Measurements from ENCODE around the gene ALKBH7.
"Not testable (repeated sequence)": the region's sequence is repeated elsewhere in the genome, so short reads cannot be mapped to it uniquely, and the experiment has no call there.

Gene ALKBH7

GRCh38 chr19:6333439-6333838 lies 39.2 kb upstream of the ALKBH7 start, which contains the start of gene ACER1:
Gene ACER1, minus strand, starts transcription at chr19:6333612. Its CDS starts 61 bp downstream, at chr19:6333551.
- H3K27ac ChIP-seq = no peak within 1 kb of the TSS
- H3K4me3 ChIP-seq (IDR thresholded peaks at IDR 0.05; ENCODE audit: insufficient read depth, low read depth, low read length) = no peak within 1 kb of the TSS
- no peak within 1 kb of the TSS for H2AFZ ChIP-seq (ENCODE audit: low read depth)
- H3K9ac ChIP-seq = no peak within 1 kb of the TSS
- H3K4me2 ChIP-seq = no peak within 1 kb of the TSS
- H3K36me3 ChIP-seq (ENCODE audit: insufficient read depth) = no peaks in the 10 kb centered on the region
- no peak for TF ChIP-seq CTCF (conservative IDR thresholded peaks at IDR 0.05; ENCODE audit: low read depth, low read length)
- no peaks in the 10 kb centered on the region for H3K79me2 ChIP-seq (ENCODE audit: insufficient read depth, low read depth)
- no peaks in the 10 kb centered on the region for H3K27me3 ChIP-seq (ENCODE audit: insufficient read depth, low read depth)
- no peaks in the 10 kb centered on the region for H4K20me1 ChIP-seq (ENCODE audit: insufficient read depth)
- no peaks in the 10 kb centered on the region for H3K4me1 ChIP-seq (ENCODE audit: low read depth, poor library complexity, severe bottlenecking)

GRCh38 chr19:6334490-6335285 lies 37.9 kb upstream of the ALKBH7 start:
- Histone ChIP-seq H3K9ac (no peak overlapping the region), H3K27me3 (ENCODE audit: insufficient read depth, low read depth) (no peaks in the 10 kb centered on the region), H3K36me3 (ENCODE audit: insufficient read depth) (no peaks in the 10 kb centered on the region), H2AFZ (ENCODE audit: low read depth) (no peak overlapping the region), H3K4me2 (no peak overlapping the region), H3K4me3 (IDR thresholded peaks at IDR 0.05; ENCODE audit: insufficient read depth, low read depth, low read length) (no peak overlapping the region), H3K4me1 (ENCODE audit: low read depth, poor library complexity, severe bottlenecking) (no peaks in the 10 kb centered on the region), H3K79me2 (ENCODE audit: insufficient read depth, low read depth) (no peaks in the 10 kb centered on the region), H4K20me1 (ENCODE audit: insufficient read depth) (no peaks in the 10 kb centered on the region), H3K27ac (no peak overlapping the region)
- no peak for TF ChIP-seq CTCF (conservative IDR thresholded peaks at IDR 0.05; ENCODE audit: low read depth, low read length)

GRCh38 chr19:6340493-6341201 lies 31.9 kb upstream of the ALKBH7 start:
- no peak for TF ChIP-seq CTCF (conservative IDR thresholded peaks at IDR 0.05; ENCODE audit: low read depth, low read length)
- H3K27ac ChIP-seq = no peak overlapping the region
- H3K4me3 ChIP-seq (IDR thresholded peaks at IDR 0.05; ENCODE audit: insufficient read depth, low read depth, low read length) = no peak overlapping the region

GRCh38 chr19:6343462-6343861 lies 29.1 kb upstream of the ALKBH7 start:
- Histone ChIP-seq H2AFZ (ENCODE audit: low read depth) (peak overlapping the region; percentile 28; the same call in 1 of the 2 replicates), H3K79me2 (ENCODE audit: insufficient read depth, low read depth) (no peaks in the 10 kb centered on the region), H3K27me3 (ENCODE audit: insufficient read depth, low read depth) (no peaks in the 10 kb centered on the region; the same call in 1 of the 2 replicates), H3K9ac (no peak overlapping the region), H3K36me3 (ENCODE audit: insufficient read depth) (no peaks in the 10 kb centered on the region), H4K20me1 (ENCODE audit: insufficient read depth) (no peaks in the 10 kb centered on the region), H3K27ac (no peak overlapping the region), H3K4me3 (IDR thresholded peaks at IDR 0.05; ENCODE audit: insufficient read depth, low read depth, low read length) (no peak overlapping the region), H3K4me2 (no peak overlapping the region), H3K4me1 (ENCODE audit: low read depth, poor library complexity, severe bottlenecking) (no peaks in the 10 kb centered on the region)
- TF ChIP-seq CTCF (conservative IDR thresholded peaks at IDR 0.05; ENCODE audit: low read depth, low read length) = no peak

More at GRCh38 chr19:6340493-6341201, 31.9 kb upstream of the ALKBH7 start:
- Histone ChIP-seq H3K79me2 (ENCODE audit: insufficient read depth, low read depth) (no peaks in the 10 kb centered on the region), H4K20me1 (ENCODE audit: insufficient read depth) (no peaks in the 10 kb centered on the region), H3K9ac (no peak overlapping the region), H2AFZ (ENCODE audit: low read depth) (no peak overlapping the region), H3K36me3 (ENCODE audit: insufficient read depth) (no peaks in the 10 kb centered on the region), H3K27me3 (ENCODE audit: insufficient read depth, low read depth) (no peaks in the 10 kb centered on the region), H3K4me1 (ENCODE audit: low read depth, poor library complexity, severe bottlenecking) (no peaks in the 10 kb centered on the region), H3K4me2 (no peak overlapping the region)

GRCh38 chr19:6349271-6349670 lies 23.3 kb upstream of the ALKBH7 start:
- not testable (repeated sequence) for H3K27me3 ChIP-seq (ENCODE audit: insufficient read depth, low read depth); H3K4me1 ChIP-seq (ENCODE audit: low read depth, poor library complexity, severe bottlenecking); H3K27ac ChIP-seq; H4K20me1 ChIP-seq (ENCODE audit: insufficient read depth); H3K79me2 ChIP-seq (ENCODE audit: insufficient read depth, low read depth); H3K4me2 ChIP-seq; H3K4me3 ChIP-seq (IDR thresholded peaks at IDR 0.05; ENCODE audit: insufficient read depth, low read depth, low read length); H3K9ac ChIP-seq; H3K36me3 ChIP-seq (ENCODE audit: insufficient read depth); H2AFZ ChIP-seq (ENCODE audit: low read depth)
